Mucosa of descending colon (tissue), 3 donors: ENCODE measurements around the gene THBS3. TPM values are rescaled to one million over a fixed set of nuclear protein-coding genes. Genes with fewer than 3 reads are reported as not detected.

ENCODE experiments used
- ATAC-seq: fragments of 200-7000 bp; cut with Tn5 transposase; one replicate; pipeline ENCODE4 v1.9.1; 2020; ENCODE audit warnings: mild to moderate bottlenecking, moderate library complexity
- DNase-seq, 3 donors: peaks; one replicate each; pipeline ENCODE4 v3.0.0-alpha.2; 2020
- H3K36me3 ChIP-seq: fragments of 200-600 bp; one replicate; pipeline ENCODE4 v1.8.0; 2021; ENCODE audit warnings: low read depth, mild to moderate bottlenecking
- H3K4me1 ChIP-seq: fragments of 200-600 bp; one replicate; pipeline ENCODE4 v1.8.0; 2021; ENCODE audit warnings: low read depth, mild to moderate bottlenecking
- H3K4me3 ChIP-seq: fragments of 200-600 bp; one replicate; pipeline ENCODE4 v1.8.0; 2021; ENCODE audit warnings: mild to moderate bottlenecking
- H3K9me3 ChIP-seq: fragments of 200-600 bp; one replicate; pipeline ENCODE4 v1.8.0; 2021; ENCODE audit warnings: mild to moderate bottlenecking
- intact Hi-C, 2 donors: fragments of 100-400 bp; cut with DNase I in 1 of 2; cut with micrococcal nuclease in 1 of 2; formaldehyde crosslinking; loops; one replicate each; pipeline versions ENCODE4 v1.11.0 to v1.11.1; 2022; cut with DNase I, micrococcal nuclease
- total RNA-seq, 3 donors: library from RNA; stranded (reverse); fragmentation: NEBNext Ultra II Directional in 2 of 3; extraction: Animal tissue kit (Norgen Biotek cat#: 25700) in 2 of 3; gene quantifications; one replicate each; pipeline versions ENCODE4 v1.2.1 to v1.2.4, GENCODE V29; 2021 to 2023
- TF ChIP-seq, protein P1 (sequence below): fragments of 200-600 bp; IDR thresholded peaks from one replicate; pipeline ENCODE4 v1.8.0; 2022; ENCODE audit warnings: antibody characterized with exemption, mild to moderate bottlenecking
- donor health status: DM: no; HTN: no; CAD: no; lungs with moderate emphysema.
- donor health status: DM: no; HTN: no; CAD: no.
- donor health status: DM: no; HTN: yes; CAD: no.

Gene THBS3
- total RNA-seq, 3 donors from 2014 or later: 22.4 to 35.9 (median 33.9) TPM

DNA sequence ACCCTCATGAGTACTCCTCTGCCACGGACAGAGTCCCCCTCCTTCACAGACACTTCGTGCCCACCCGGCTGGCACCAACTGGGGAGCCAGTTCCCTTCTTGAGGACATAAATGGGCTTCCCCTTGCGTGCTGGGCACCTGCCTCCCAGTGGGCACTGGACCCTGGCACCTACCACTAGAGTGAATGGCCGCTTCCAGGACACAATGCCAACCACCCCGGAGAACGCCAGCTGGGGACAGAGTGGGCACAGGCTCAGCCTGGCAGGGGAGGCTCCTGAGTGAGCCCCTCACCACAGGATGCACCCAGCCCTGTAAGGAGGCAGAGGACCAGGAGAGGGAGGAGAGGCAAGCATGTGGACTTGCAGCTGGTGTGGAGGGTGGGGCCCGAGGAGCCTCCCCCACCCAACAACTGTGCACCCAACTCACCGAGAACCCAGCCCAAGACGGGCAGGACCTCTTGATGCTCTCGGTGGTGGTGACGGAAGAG, 46.6 kb upstream of the THBS3 start:
- Histone ChIP-seq H3K4me3 (no peak overlapping the region), H3K4me1 (peaks cover 10% of the 10 kb centered on the region), H3K9me3 (no peaks in the 10 kb centered on the region), H3K36me3 (no peaks in the 10 kb centered on the region)
- no peak for ATAC-seq
- no peak for DNase-seq
- intact Hi-C loops: loop anchor here in 1 of 2 donors (10.0 kb wide), 1 partner anchor 71 kb away; the partner anchor contains the start of gene RUSC1
- TF ChIP-seq, protein P1, sequence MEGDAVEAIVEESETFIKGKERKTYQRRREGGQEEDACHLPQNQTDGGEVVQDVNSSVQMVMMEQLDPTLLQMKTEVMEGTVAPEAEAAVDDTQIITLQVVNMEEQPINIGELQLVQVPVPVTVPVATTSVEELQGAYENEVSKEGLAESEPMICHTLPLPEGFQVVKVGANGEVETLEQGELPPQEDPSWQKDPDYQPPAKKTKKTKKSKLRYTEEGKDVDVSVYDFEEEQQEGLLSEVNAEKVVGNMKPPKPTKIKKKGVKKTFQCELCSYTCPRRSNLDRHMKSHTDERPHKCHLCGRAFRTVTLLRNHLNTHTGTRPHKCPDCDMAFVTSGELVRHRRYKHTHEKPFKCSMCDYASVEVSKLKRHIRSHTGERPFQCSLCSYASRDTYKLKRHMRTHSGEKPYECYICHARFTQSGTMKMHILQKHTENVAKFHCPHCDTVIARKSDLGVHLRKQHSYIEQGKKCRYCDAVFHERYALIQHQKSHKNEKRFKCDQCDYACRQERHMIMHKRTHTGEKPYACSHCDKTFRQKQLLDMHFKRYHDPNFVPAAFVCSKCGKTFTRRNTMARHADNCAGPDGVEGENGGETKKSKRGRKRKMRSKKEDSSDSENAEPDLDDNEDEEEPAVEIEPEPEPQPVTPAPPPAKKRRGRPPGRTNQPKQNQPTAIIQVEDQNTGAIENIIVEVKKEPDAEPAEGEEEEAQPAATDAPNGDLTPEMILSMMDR: no peak

DNA sequence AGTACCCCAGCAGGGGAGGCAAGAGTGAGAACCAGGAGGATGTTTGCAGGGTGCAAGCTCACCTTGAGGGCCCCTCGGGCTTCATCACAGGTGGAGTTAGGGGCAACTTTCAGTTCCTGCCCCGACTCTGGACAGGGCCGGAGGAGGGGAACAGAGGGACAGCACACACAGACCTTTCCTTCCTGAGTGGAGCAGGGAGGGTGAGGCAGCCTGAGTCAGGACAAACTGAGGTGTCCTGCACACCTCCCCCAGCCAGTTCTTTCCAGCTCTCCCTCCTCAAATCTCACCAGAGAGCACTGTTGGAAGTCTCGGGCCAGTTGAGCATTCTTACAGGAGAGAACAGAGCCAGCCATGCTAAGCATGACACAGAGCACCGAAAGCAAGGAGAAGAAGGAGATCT, 46.1 kb upstream of the THBS3 start:
- H3K36me3 ChIP-seq: no peaks in the 10 kb centered on the region
- ATAC-seq: no peak
- intact Hi-C loops: loop anchor here in 1 of 2 donors (10.0 kb wide), 1 partner anchor 71 kb away; the partner anchor contains the start of gene RUSC1
- TF ChIP-seq, protein P1: no peak
- H3K4me1 ChIP-seq: peaks cover 10% of the 10 kb centered on the region
- H3K9me3 ChIP-seq: no peaks in the 10 kb centered on the region
- DNase-seq: no peak
- no peak overlapping the region for H3K4me3 ChIP-seq

DNA sequence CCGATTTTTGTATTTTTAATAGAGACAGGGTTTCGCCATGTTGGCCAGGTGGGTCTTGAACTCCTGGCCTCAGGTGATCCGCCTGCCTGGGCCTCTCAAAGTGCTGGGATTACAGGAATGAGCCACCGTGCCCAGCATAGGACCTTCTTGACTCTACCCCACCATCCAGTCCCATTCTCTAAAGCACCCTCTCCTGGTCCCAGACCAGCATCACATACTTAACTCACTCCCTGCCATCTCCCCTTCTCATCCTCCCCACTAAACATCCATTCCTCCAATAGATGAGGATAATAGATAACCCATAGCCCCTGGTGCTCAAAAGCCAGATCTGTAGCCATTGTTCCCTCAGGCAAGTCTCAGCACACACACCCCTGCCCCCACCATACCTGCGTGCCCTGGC, 45.5 kb upstream of the THBS3 start:
- DNase-seq (no peak), ATAC-seq (no peak)
- TF ChIP-seq, protein P1: no peak
- Histone ChIP-seq H3K4me1 (peaks cover 10% of the 10 kb centered on the region), H3K9me3 (no peaks in the 10 kb centered on the region), H3K4me3 (no peak overlapping the region), H3K36me3 (no peaks in the 10 kb centered on the region)
- intact Hi-C loops: loop anchor here in 1 of 2 donors (10.0 kb wide), 1 partner anchor 72 kb away; the partner anchor contains the start of gene RUSC1

DNA sequence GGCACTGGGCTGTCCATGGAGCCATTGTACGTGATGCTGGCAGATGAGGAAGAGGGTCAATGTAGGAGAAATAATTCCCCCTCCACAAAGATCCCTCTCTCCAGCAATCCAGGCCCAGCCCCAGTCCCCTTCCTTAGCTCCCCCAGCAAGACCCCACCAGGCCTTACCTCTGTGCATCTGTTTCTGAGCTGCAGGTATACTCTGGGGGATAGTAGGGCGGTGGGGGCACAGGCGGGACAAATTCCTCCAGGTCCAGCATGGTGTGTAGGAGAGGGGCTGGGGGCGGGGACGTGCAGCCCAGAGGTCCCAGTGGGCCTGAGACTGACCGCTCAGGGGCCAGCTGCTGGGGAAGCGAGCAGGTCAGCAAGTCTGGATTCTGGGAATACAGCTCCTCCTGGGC, 43.9 kb upstream of the THBS3 start:
- H3K4me3 ChIP-seq: no peak overlapping the region
- no peaks in the 10 kb centered on the region for H3K36me3 ChIP-seq
- peaks cover 10% of the 10 kb centered on the region for H3K4me1 ChIP-seq
- intact Hi-C loops: loop anchor here in 1 of 2 donors (10.0 kb wide), 1 partner anchor 73 kb away; the partner anchor contains the start of gene RUSC1
- no peaks in the 10 kb centered on the region for H3K9me3 ChIP-seq
- TF ChIP-seq, protein P1: no peak
- DNase-seq: no peak
- no peak for ATAC-seq

DNA sequence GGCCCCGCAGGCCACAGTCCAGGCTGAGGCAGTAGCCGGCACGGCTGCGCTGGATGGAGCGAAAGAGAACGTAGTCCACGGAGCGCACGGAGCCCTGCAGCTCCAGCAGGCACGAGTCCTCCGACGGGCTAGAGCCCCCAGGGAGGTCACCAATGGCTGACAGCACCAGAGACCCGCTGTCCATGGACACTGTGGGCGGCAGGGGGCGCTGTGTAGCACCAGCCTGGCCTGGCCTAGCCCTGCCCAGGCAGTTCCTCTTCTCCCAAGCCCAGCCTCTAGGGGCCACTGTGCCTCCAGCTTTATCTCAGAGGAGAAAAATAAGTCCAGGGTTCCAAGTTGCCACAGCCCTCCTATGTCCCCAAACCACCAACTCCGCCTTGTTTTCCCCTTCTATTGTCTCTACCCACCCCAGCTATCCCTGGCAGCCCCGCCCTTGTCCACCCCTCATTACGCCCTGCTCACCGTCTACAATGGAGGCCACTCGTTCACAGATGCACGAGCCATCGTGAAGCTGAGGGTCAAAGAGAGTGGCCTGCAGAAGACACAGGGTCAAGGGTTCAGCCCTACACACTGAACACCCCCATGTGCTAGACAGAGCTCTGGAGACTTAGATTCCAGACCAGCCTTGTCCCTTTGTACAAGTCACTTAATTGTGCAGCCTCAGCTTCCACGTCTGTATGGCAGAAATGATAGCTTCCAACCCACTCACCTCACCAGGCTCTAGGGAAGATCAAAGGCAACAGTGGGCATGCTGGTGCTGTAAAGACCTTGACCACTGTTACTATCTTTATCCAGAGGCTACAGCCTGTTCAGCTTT, 43.1 kb upstream of the THBS3 start:
- H3K4me3 ChIP-seq: no peak overlapping the region
- DNase-seq: peak; percentile 94 to 96 (median 96)
- H3K36me3 ChIP-seq: no peaks in the 10 kb centered on the region
- intact Hi-C loops: loop anchor here in 1 of 2 donors (10.0 kb wide), 1 partner anchor 74 kb away; the partner anchor contains the start of gene RUSC1
- H3K9me3 ChIP-seq: no peaks in the 10 kb centered on the region
- peaks cover 10% of the 10 kb centered on the region for H3K4me1 ChIP-seq
- ATAC-seq: peak; percentile 90
- TF ChIP-seq, protein P1: peak; percentile 99
